GM19043 (cell line): ENCODE data around the gene ENOX1.

ENCODE experiments used
- ATAC-seq: cut with Tn5 transposase; IDR thresholded peaks from one replicate; pipeline ENCODE4 v1.9.1; 2021; ENCODE audit warnings: low read depth; ENCODE audit not compliant: unreplicated experiment

The ENOX1 gene

GRCh38 chr13:43492745-43493144 lies 294.0 kb downstream of the ENOX1 start:
- no peak for ATAC-seq

GRCh38 chr13:43492311-43492710 lies 294.5 kb downstream of the ENOX1 start:
- ATAC-seq: no peak

- ATAC-seq: no peak
Measured at GRCh38 chr13:43489233-43489632, 297.5 kb downstream of the ENOX1 start.

- no peak for ATAC-seq
Measured at GRCh38 chr13:43487885-43488284, 298.9 kb downstream of the ENOX1 start.

GRCh38 chr13:43487461-43487860 lies 299.3 kb downstream of the ENOX1 start:
- no peak for ATAC-seq

GRCh38 chr13:43484432-43485225 lies 302.1 kb downstream of the ENOX1 start:
- no peak for ATAC-seq

- no peak for ATAC-seq
Measured at GRCh38 chr13:43483930-43484329, 302.8 kb downstream of the ENOX1 start.

- no peak for ATAC-seq
Measured at GRCh38 chr13:43482641-43483040, 304.1 kb downstream of the ENOX1 start.

- no peak for ATAC-seq
Measured at GRCh38 chr13:43482026-43482425, 304.7 kb downstream of the ENOX1 start.

GRCh38 chr13:43478902-43479301 lies 307.9 kb downstream of the ENOX1 start:
- ATAC-seq: no peak

GRCh38 chr13:43478211-43478610 lies 308.6 kb downstream of the ENOX1 start:
- ATAC-seq: no peak

- ATAC-seq: no peak
Measured at GRCh38 chr13:43475140-43475539, 311.6 kb downstream of the ENOX1 start.

- no peak for ATAC-seq
Measured at GRCh38 chr13:43473437-43473836, 313.3 kb downstream of the ENOX1 start.

GRCh38 chr13:43472980-43473379 lies 313.8 kb downstream of the ENOX1 start:
- no peak for ATAC-seq

- ATAC-seq: no peak
Measured at GRCh38 chr13:43472339-43472738, 314.4 kb downstream of the ENOX1 start.

GRCh38 chr13:43470610-43471009 lies 316.2 kb downstream of the ENOX1 start:
- ATAC-seq: no peak

GRCh38 chr13:43469791-43470190 lies 317.0 kb downstream of the ENOX1 start:
- ATAC-seq: no peak

GRCh38 chr13:43464578-43465264 lies 322.1 kb downstream of the ENOX1 start:
- ATAC-seq: no peak

GRCh38 chr13:43448605-43449336 lies 338.0 kb downstream of the ENOX1 start:
- ATAC-seq: no peak

- no peak for ATAC-seq
Measured at GRCh38 chr13:43446126-43446525, 340.6 kb downstream of the ENOX1 start.

- no peak for ATAC-seq
Measured at GRCh38 chr13:43445668-43446067, 341.1 kb downstream of the ENOX1 start.
